GM12874 (cell line): ENCODE data around the gene B3GALNT1.

ENCODE experiments used
- TF ChIP-seq, protein P1 (sequence below): IDR thresholded peaks from 2 replicates; pipeline ENCODE4 v1.5.1; 2011; ENCODE audit warnings: low read depth, mild to moderate bottlenecking, control low read depth, low read length, moderate library complexity; ENCODE audit not compliant: insufficient read depth

Gene B3GALNT1, protein sequence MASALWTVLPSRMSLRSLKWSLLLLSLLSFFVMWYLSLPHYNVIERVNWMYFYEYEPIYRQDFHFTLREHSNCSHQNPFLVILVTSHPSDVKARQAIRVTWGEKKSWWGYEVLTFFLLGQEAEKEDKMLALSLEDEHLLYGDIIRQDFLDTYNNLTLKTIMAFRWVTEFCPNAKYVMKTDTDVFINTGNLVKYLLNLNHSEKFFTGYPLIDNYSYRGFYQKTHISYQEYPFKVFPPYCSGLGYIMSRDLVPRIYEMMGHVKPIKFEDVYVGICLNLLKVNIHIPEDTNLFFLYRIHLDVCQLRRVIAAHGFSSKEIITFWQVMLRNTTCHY

DNA sequence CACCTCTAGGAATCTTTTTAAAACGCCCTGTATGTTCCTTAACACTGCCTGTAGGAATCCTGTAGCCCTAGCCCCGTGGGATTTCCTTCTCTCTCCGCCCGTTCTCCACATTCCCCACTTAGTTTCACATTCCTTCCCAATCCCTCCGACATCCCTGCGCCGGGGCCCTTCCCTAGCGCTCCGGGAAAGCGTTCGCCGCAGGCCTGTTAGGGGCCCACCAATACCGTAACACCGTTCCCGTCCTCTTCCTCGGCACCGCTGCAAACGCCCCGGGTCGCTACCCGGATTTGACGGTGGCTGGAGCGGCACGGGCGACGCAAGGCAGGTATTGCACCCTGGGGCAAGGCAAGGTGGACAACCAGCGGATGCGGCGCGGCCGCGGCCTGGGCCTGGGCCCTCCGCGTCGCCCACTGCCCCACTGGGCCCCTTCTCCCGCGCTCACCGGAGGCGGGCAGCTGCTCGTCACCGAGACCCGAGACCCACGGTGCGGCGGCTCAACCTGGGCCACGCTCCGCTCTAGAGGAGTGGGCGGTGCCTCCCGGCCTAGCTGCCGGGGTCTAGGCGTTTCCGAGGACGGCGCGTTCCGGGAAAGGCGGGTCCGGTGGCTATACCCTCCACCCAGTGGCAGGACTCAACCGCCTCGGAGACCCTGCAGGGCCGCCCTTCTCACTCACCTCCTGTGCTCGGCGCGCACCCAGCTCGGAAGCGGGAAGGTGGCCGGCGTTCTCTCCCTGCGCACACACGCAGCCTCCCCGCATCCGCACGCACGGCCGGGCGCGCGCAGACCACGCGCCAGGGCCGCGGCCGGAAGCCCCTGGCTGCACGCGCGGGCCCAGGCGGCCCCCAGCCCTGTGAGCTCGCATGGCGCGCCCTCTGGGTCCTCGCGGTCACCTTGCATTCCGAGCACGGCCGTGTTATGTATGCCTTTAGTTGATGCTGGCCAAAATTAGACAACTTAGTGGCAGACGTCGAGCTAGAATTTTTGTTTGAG, at the start of gene B3GALNT1:
B3GALNT1 (minus strand) TSS at position 789 of the 991 bp plus-strand sequence. CDS start 18,595 bp downstream, outside the sequence.
- TF ChIP-seq, protein P1, sequence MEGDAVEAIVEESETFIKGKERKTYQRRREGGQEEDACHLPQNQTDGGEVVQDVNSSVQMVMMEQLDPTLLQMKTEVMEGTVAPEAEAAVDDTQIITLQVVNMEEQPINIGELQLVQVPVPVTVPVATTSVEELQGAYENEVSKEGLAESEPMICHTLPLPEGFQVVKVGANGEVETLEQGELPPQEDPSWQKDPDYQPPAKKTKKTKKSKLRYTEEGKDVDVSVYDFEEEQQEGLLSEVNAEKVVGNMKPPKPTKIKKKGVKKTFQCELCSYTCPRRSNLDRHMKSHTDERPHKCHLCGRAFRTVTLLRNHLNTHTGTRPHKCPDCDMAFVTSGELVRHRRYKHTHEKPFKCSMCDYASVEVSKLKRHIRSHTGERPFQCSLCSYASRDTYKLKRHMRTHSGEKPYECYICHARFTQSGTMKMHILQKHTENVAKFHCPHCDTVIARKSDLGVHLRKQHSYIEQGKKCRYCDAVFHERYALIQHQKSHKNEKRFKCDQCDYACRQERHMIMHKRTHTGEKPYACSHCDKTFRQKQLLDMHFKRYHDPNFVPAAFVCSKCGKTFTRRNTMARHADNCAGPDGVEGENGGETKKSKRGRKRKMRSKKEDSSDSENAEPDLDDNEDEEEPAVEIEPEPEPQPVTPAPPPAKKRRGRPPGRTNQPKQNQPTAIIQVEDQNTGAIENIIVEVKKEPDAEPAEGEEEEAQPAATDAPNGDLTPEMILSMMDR = no peak

DNA sequence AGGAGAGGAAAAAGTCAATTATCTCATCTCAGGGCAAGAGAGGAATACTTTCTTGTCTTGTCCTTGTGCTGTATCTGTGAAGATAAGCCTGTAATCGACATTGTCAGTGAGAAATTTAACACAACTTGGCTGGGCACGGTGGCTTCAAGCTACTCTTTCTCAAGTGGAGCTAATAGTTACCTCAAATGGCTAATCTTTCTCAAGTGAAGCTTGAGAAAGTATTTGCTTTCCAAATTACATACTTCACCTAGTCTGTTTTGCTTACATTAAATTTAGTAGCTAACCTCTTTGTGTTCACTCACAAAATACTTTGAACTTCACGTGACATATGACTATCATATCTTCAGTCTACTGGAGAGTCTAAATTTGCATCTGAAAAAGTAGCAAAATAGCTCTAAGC, 48.3 kb upstream of the B3GALNT1 start:
- TF ChIP-seq, protein P1 = no peak

DNA sequence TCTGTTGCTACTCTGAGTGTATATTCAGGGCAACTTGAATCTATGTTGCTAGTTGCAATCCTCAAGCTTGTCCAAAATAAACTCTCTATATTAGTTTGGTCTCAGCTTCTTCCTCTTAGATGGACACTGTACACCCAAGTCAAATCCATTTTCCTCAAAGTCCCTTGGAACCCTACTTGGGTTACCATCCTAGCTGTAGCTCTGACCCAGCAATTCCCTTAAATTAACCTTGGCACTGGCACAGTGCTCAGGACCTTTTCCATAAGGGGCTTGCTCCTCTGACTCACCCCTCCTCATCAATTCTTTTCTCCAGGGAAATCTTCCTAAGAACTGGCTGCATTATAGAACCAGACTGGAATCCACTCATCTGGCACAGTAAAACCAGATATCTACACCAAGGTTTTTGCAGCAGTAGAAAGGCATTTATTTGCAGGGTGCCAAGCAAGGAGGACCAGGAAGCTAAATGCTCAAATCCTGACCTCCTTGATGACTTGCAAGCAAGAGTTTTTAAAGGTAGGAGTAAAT, 44.9 kb upstream of the B3GALNT1 start:
- TF ChIP-seq, protein P1 = no peak

DNA sequence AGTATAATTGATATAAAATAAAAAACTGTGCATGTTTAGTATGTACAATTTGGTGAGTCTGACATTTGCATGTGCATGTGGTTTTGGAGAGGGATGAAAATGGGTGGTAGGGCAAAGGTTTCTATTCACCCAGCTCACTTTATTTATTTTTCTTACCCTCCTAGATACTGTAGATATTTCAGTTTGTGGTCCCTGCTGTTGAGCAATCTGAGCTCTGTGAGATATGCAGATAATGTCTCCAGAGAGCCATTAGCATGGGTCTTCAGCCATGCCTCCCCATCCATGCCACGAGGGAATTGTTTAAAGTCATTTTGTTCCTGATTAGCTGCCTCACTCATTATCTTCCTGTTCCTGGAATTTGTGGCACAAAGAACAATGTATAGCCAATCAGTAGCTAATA, 44.4 kb upstream of the B3GALNT1 start:
- TF ChIP-seq, protein P1 = no peak

DNA sequence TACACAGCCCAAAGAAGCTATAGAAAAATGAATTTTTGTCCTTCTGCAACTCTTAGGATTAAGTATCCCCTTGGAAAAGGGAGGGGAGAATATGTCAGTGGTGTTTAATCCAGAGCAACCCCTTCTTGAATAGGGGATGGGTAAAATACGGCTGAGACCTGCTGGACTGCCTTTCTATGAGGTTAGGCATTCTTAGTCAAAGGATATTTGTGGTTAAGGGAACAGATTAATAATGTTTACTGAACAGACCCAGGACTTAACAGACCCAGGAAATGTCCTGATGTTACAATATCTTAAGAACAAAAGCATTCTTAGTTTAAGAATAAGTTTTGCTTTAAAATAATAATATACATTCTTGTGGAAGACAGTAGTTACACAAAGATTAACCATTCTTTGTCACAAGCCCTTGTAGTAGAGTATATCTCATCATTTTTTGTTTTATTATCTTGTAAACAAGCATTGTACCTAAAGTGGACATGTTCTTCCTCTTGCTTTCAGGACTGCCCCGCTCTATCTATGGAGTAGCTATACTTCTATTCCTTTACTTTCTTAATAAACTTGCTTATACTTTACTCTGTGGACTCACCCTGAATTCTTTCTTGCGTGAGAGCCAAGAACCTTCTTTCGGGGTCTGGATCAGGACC, 43.8 kb upstream of the B3GALNT1 start:
- TF ChIP-seq, protein P1 = no peak

DNA sequence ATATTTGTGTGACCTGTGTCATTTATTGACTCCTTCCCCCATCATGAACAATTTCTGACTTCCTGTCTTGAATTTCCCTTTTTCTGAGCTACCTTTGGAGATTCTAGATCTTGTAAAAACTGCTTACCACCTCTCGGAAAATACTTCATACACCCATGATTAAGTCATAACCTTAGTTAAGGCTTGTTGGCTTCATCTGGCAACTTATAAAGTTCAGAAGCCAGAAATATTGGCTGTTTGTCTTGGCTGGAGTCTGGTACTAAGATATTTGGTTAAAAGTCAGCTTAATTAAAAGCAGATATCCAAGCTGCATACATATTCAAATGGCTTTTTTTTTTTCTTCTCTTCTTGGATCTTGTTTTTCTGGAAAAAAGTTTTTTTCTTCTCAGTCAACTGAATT, 37.3 kb upstream of the B3GALNT1 start:
- TF ChIP-seq, protein P1 = no peak

DNA sequence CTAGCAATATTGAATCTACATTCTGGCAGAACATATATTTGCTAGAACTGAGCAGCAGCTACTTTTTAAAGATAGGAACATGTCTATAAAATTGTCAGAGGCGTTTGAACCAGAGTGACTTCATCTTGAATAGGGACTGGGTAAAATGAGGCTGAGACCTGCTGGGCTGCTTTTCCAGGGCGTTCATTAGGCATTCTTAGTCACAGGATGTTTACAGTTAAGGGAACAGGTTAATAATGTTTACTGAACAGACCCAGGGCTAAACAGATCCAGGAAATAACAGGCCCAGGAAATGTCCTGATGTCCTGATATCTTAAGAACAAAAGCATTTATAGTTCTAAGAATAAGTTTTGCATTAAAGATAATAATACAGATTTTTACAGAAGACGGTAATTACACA, 34.5 kb upstream of the B3GALNT1 start:
- TF ChIP-seq, protein P1 = no peak
